DMS 273 (cell line): ENCODE data around the gene SETD2.
"Not testable (repeated sequence)": the region's sequence is repeated elsewhere in the genome, so short reads cannot be mapped to it uniquely, and the experiment has no call there.

Source experiments
- DNase-seq: peaks from one replicate; lab custom pipeline; 2025; ENCODE audit not compliant: unreplicated experiment; lab: John Stamatoyannopoulos, UW

The SETD2 gene

GRCh38 chr3:47149339-47149933 lies 14.5 kb downstream of the SETD2 start:
- DNase-seq = no peak

GRCh38 chr3:47145272-47145671 lies 18.6 kb downstream of the SETD2 start:
- DNase-seq = no peak

GRCh38 chr3:47143068-47143467 lies 20.8 kb downstream of the SETD2 start:
- DNase-seq = no peak

- DNase-seq = not testable (repeated sequence)
Measured at GRCh38 chr3:47142536-47142935, 21.4 kb downstream of the SETD2 start.

GRCh38 chr3:47140973-47141461 lies 22.9 kb downstream of the SETD2 start:
- DNase-seq = not testable (repeated sequence)

GRCh38 chr3:47140553-47140952 lies 23.4 kb downstream of the SETD2 start:
- not testable (repeated sequence) for DNase-seq

GRCh38 chr3:47134311-47134710 lies 29.6 kb downstream of the SETD2 start:
- no peak for DNase-seq

- DNase-seq = no peak
Measured at GRCh38 chr3:47133641-47134040, 30.3 kb downstream of the SETD2 start.

GRCh38 chr3:47130557-47130956 lies 33.4 kb downstream of the SETD2 start:
- DNase-seq = no peak

GRCh38 chr3:47128137-47128536 lies 35.8 kb downstream of the SETD2 start:
- no peak for DNase-seq

- DNase-seq = no peak
Measured at GRCh38 chr3:47123857-47124256, 40.1 kb downstream of the SETD2 start.

GRCh38 chr3:47121409-47121808 lies 42.5 kb downstream of the SETD2 start:
- DNase-seq = no peak

GRCh38 chr3:47120138-47120537 lies 43.8 kb downstream of the SETD2 start:
- DNase-seq = no peak

GRCh38 chr3:47119387-47119786 lies 44.5 kb downstream of the SETD2 start:
- DNase-seq = not testable (repeated sequence)

GRCh38 chr3:47117807-47118364 lies 46.0 kb downstream of the SETD2 start:
- no peak for DNase-seq

- not testable (repeated sequence) for DNase-seq
Measured at GRCh38 chr3:47115524-47115923, 48.4 kb downstream of the SETD2 start.

- DNase-seq = no peak
Measured at GRCh38 chr3:47113669-47114365, 50.1 kb downstream of the SETD2 start.

- DNase-seq = no peak
Measured at GRCh38 chr3:47112997-47113396, 50.9 kb downstream of the SETD2 start.

- DNase-seq = no peak
Measured at GRCh38 chr3:47109393-47109792, 54.5 kb downstream of the SETD2 start.

- no peak for DNase-seq
Measured at GRCh38 chr3:47108546-47108945, 55.4 kb downstream of the SETD2 start.

GRCh38 chr3:47104259-47104658 lies 59.7 kb downstream of the SETD2 start:
- DNase-seq = no peak

GRCh38 chr3:47103619-47104018 lies 60.3 kb downstream of the SETD2 start:
- no peak for DNase-seq
